CD14-positive monocyte (primary cell): Measurements from ENCODE around the gene CCDC110. TPM values are rescaled to one million over a fixed set of nuclear protein-coding genes. Genes with fewer than 3 reads are reported as not detected.
A peak's percentile ranks its signal among the peaks of the same experiment; 100 is the strongest.

Experiments
- DNase-seq, 3 donors: peaks; one replicate each; pipeline ENCODE4 v3.0.0-alpha.2; 2011 to 2022
- H2AFZ ChIP-seq: 2 replicates; pipeline ENCODE4 v1.6.0; 2012; ENCODE audit warnings: mild to moderate bottlenecking, low read depth, low read length, inconsistent platforms; ENCODE audit not compliant: insufficient read depth, poor library complexity, severe bottlenecking
- H3K27ac ChIP-seq, 2 donors: 1 replicate in 1 of 2; 2 replicates in 1 of 2; pipeline ENCODE4 v1.5.1; 2012 to 2013; ENCODE audit warnings: low read length in 2 of 2, control low read depth in 1 of 2, inconsistent platforms in 1 of 2, low read depth in 1 of 2, mild to moderate bottlenecking in 1 of 2
- H3K27me3 ChIP-seq, 2 donors: one replicate each; pipeline versions ENCODE4 v1.6.0 to v1.6.1; 2011 to 2013; ENCODE audit warnings: low read length in 2 of 2; ENCODE audit not compliant: control insufficient read depth in 2 of 2, insufficient read depth in 2 of 2
- H3K36me3 ChIP-seq, 2 donors: replicated peaks in 1 of 2; 1 replicate in 1 of 2; 2 replicates in 1 of 2; pipeline versions ENCODE4 v1.5.1 to v1.6.1; 2012 to 2013; ENCODE audit warnings: low read length in 2 of 2, control low read depth in 1 of 2, inconsistent platforms in 1 of 2, mild to moderate bottlenecking in 1 of 2; ENCODE audit not compliant: insufficient read depth in 2 of 2, control insufficient read depth in 1 of 2
- H3K4me1 ChIP-seq, 2 donors: 1 replicate in 1 of 2; 2 replicates in 1 of 2; pipeline versions ENCODE4 v1.5.1 to v1.6.1; 2012 to 2013; ENCODE audit warnings: low read length in 2 of 2, control low read depth in 1 of 2, inconsistent platforms in 1 of 2, mild to moderate bottlenecking in 1 of 2, moderate library complexity in 1 of 2; ENCODE audit not compliant: insufficient read depth in 2 of 2, control insufficient read depth in 1 of 2
- H3K4me2 ChIP-seq: replicated peaks from 2 replicates; pipeline ENCODE3; 2012; ENCODE audit warnings: low read length, moderate library complexity, mild to moderate bottlenecking; ENCODE audit not compliant: poor library complexity, severe bottlenecking; ENCODE audit errors: extremely low read depth
- H3K4me3 ChIP-seq, 3 experiments: fragments of 200-600 bp in 1 of 3; sonication (generic) in 1 of 3; replicated peaks in 1 of 3; 1 replicate in 2 of 3; 2 replicates in 1 of 3; pipeline ENCODE4 v1.5.1; 2011 to 2013; ENCODE audit warnings: low read length in 3 of 3, mild to moderate bottlenecking in 3 of 3, control low read depth in 2 of 3, low read depth in 2 of 3, inconsistent platforms in 1 of 3, moderate library complexity in 1 of 3
- H3K79me2 ChIP-seq: 2 replicates; pipeline ENCODE4 v1.6.0; 2012; ENCODE audit warnings: mild to moderate bottlenecking, control low read depth, inconsistent platforms, low read length, moderate library complexity; ENCODE audit not compliant: insufficient read depth
- H3K9ac ChIP-seq: 2 replicates; pipeline ENCODE4 v1.6.0; 2017; ENCODE audit warnings: low read length, mild to moderate bottlenecking; ENCODE audit not compliant: insufficient read depth, poor library complexity, severe bottlenecking
- H3K9me3 ChIP-seq, 2 donors: replicated peaks in 1 of 2; 1 replicate in 1 of 2; 2 replicates in 1 of 2; pipeline versions ENCODE4 v1.5.1 to v1.6.1; 2012 to 2013; ENCODE audit warnings: low read length in 2 of 2, control low read depth in 1 of 2; ENCODE audit not compliant: control insufficient read depth in 1 of 2, insufficient read depth in 1 of 2
- H4K20me1 ChIP-seq: 2 replicates; pipeline ENCODE4 v1.6.0; 2012; ENCODE audit warnings: mild to moderate bottlenecking, low read length, control low read depth, moderate library complexity; ENCODE audit not compliant: insufficient read depth
- H3K27ac Mint-ChIP-seq, 7 donors: one replicate each; pipeline ENCODE4 v1.8.0; 2020; ENCODE audit warnings: mild to moderate bottlenecking in 7 of 7, mixed read lengths in 7 of 7, moderate library complexity in 6 of 7, inconsistent platforms in 2 of 7
- H3K27me3 Mint-ChIP-seq, 3 donors: one replicate each; pipeline ENCODE4 v1.8.0; 2021 to 2022; ENCODE audit warnings: low read depth in 3 of 3, mild to moderate bottlenecking in 3 of 3, mixed read lengths in 3 of 3, moderate library complexity in 3 of 3, inconsistent platforms in 1 of 3
- H3K36me3 Mint-ChIP-seq, 2 donors: one replicate each; pipeline ENCODE4 v1.8.0; 2020; ENCODE audit warnings: mixed read lengths in 2 of 2, inconsistent platforms in 1 of 2, mild to moderate bottlenecking in 1 of 2
- H3K4me1 Mint-ChIP-seq: one replicate; pipeline ENCODE4 v1.8.0; 2020; ENCODE audit warnings: mild to moderate bottlenecking, mixed read lengths
- H3K4me3 Mint-ChIP-seq, 2 donors: one replicate each; pipeline ENCODE4 v1.8.0; 2020; ENCODE audit warnings: mild to moderate bottlenecking in 2 of 2, mixed read lengths in 2 of 2, moderate library complexity in 1 of 2
- H3K9me3 Mint-ChIP-seq, 7 donors: one replicate each; pipeline ENCODE4 v1.8.0; 2020 to 2022; ENCODE audit warnings: mixed read lengths in 7 of 7, mild to moderate bottlenecking in 6 of 7, moderate library complexity in 6 of 7, inconsistent platforms in 2 of 7
- WGBS: methylation state at CpG from one replicate; pipeline ENCODE4 v1.1.5; 2013; ENCODE audit warnings: missing lambda C conversion rate; ENCODE audit not compliant: insufficient coverage; 5-methylcytosine and 5-hydroxymethylcytosine counted together
- intact Hi-C, 2 donors: fragments of 100-400 bp; cut with micrococcal nuclease; formaldehyde crosslinking; loops; one replicate each; pipeline versions ENCODE4 v1.15.0 to v1.15.1; 2023
- polyA plus RNA-seq, 3 donors: library from polyadenylated mRNA; depleted of rRNA in 1 of 3; unstranded in 2 of 3; stranded (reverse) in 1 of 3; fragments of 300-500 nt in 2 of 3; fragments of >200 nt in 1 of 3; fragmentation: Illumina TruSeq in 2 of 3; gene quantifications; 1 replicate in 2 of 3; 2 replicates in 1 of 3; pipeline ENCODE4 v1.2.3, GENCODE V29; 2012 to 2021
- TF ChIP-seq, protein P1 (sequence below): fragments of 200-600 bp; IDR thresholded peaks from one replicate; pipeline ENCODE4 v1.8.0; 2022; ENCODE audit warnings: antibody characterized with exemption, mild to moderate bottlenecking

The CCDC110 gene
- polyA plus RNA-seq, 3 donors = not detected

DNA sequence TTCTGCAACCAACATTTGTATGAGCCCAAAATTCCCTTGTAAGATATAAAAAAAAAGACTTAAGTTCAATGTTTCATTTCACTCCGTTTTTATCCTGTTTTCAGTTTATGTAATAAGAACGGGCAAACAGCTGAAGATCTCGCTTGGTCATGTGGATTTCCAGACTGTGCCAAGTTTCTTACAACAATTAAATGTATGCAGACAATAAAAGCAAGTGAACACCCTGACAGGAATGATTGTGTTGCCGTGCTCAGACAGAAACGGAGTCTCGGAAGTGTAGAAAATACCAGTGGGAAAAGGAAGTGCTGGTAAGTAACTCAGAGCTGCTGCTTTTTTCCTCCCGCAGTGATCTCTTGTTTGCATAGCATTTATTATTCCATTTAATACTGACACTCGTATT is 72.1 kb downstream of the CCDC110 start:
- H3K9me3 ChIP-seq = no peaks in the 10 kb centered on the region
- H3K36me3 Mint-ChIP-seq = peaks cover 41 to 63% of the 10 kb centered on the region in 2 donors
- intact Hi-C loops = no loop called here
- peaks cover 33 to 50% of the 10 kb centered on the region in 2 donors for H3K36me3 ChIP-seq
- H3K4me2 ChIP-seq = no peak overlapping the region
- H3K9me3 Mint-ChIP-seq = no peaks in the 10 kb centered on the region
- no peaks in the 10 kb centered on the region for H4K20me1 ChIP-seq
- H3K4me3 ChIP-seq = no peak overlapping the region
- no CpG with 5 or more reads among the region's 8 CpGs for WGBS
- no peaks in the 10 kb centered on the region for H3K79me2 ChIP-seq
- no peak overlapping the region for H2AFZ ChIP-seq
- H3K4me1 ChIP-seq = peaks cover 17 to 19% of the 10 kb centered on the region in 2 donors
- H3K9ac ChIP-seq = no peak overlapping the region
- TF ChIP-seq, protein P1, sequence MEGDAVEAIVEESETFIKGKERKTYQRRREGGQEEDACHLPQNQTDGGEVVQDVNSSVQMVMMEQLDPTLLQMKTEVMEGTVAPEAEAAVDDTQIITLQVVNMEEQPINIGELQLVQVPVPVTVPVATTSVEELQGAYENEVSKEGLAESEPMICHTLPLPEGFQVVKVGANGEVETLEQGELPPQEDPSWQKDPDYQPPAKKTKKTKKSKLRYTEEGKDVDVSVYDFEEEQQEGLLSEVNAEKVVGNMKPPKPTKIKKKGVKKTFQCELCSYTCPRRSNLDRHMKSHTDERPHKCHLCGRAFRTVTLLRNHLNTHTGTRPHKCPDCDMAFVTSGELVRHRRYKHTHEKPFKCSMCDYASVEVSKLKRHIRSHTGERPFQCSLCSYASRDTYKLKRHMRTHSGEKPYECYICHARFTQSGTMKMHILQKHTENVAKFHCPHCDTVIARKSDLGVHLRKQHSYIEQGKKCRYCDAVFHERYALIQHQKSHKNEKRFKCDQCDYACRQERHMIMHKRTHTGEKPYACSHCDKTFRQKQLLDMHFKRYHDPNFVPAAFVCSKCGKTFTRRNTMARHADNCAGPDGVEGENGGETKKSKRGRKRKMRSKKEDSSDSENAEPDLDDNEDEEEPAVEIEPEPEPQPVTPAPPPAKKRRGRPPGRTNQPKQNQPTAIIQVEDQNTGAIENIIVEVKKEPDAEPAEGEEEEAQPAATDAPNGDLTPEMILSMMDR = no peak
- H3K4me3 Mint-ChIP-seq = no peak overlapping the region
- peaks cover 0 to 8% of the 10 kb centered on the region in 2 donors for H3K27me3 ChIP-seq
- peaks cover 17% of the 10 kb centered on the region for H3K4me1 Mint-ChIP-seq
- peaks cover 5 to 9% (median 6%) of the 10 kb centered on the region in 3 donors for H3K27me3 Mint-ChIP-seq
- DNase-seq = no peak
- no peak overlapping the region for H3K27ac ChIP-seq
- H3K27ac Mint-ChIP-seq = no peak overlapping the region

DNA sequence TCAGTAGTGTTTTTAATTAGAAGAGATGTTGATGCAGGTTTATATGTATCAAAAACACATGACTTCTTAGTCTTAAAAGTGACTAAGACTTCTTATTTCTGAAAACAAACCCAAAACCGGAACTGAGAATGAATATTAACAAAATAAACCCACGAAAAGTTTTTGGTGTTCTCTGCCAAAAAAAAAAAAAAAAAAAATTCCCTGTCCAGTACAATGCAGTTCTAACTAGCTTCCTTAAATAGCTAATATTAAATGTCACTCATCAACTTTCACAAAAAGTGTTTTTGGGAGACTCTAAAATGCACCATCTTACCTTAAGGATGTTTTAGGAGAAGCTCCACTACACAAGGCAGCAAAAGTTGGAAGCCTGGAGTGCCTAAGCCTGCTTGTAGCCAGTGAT is 72.9 kb downstream of the CCDC110 start:
- Histone ChIP-seq H3K79me2 (no peaks in the 10 kb centered on the region), H2AFZ (no peak overlapping the region), H3K36me3 (peaks cover 33 to 49% of the 10 kb centered on the region in 2 donors), H3K9ac (no peak overlapping the region), H3K27ac (no peak overlapping the region), H3K9me3 (no peaks in the 10 kb centered on the region), H4K20me1 (no peaks in the 10 kb centered on the region), H3K27me3 (peaks cover 0 to 8% of the 10 kb centered on the region in 2 donors), H3K4me3 (no peak overlapping the region), H3K4me2 (no peak overlapping the region), H3K4me1 (peaks cover 17 to 19% of the 10 kb centered on the region in 2 donors)
- Mint-ChIP-seq H3K27ac (no peak overlapping the region), H3K4me1 (peaks cover 18% of the 10 kb centered on the region), H3K36me3 (peaks cover 38 to 56% of the 10 kb centered on the region in 2 donors), H3K27me3 (peaks cover 9 to 10% (median 10%) of the 10 kb centered on the region in 3 donors), H3K9me3 (no peaks in the 10 kb centered on the region), H3K4me3 (no peak overlapping the region)
- TF ChIP-seq, protein P1 = no peak
- intact Hi-C loops = no loop called here
- no CpG with 5 or more reads among the region's 2 CpGs for WGBS
- peak in 2 of 3 donors; percentile 7 to 30 for DNase-seq
